B cell (primary cell): ENCODE measurements around the gene DYNC1I1. TPM values are rescaled to one million over a fixed set of nuclear protein-coding genes. Genes with fewer than 3 reads are reported as not detected.

ENCODE experiments used
- ATAC-seq: fragments of 200-7000 bp; cut with Tn5 transposase; one replicate; pipeline ENCODE4 v1.10.0; 2021; ENCODE audit warnings: low read depth, mild to moderate bottlenecking, moderate number of reproducible peaks, moderate library complexity
- CTCF ChIA-PET: fragments of 350-600 bp; sonication (Branson Sonifier 250); formaldehyde crosslinking; loops from one replicate; lab custom pipeline; 2021; ENCODE audit warnings: antibody characterized with exemption, inconsistent platforms; lab: Charles Lee
- POLR2A ChIA-PET: fragments of 350-600 bp; sonication (Branson Sonifier 250); formaldehyde crosslinking; loops from one replicate; lab custom pipeline; 2021; ENCODE audit warnings: antibody characterized with exemption; lab: Charles Lee
- DNase-seq: peaks from one replicate; pipeline ENCODE4 v3.0.0; 2013
- H2AFZ ChIP-seq: 2 replicates; pipeline ENCODE4 v1.6.1; 2012; ENCODE audit warnings: mild to moderate bottlenecking, low read depth, low read length; ENCODE audit not compliant: insufficient read depth, poor library complexity, severe bottlenecking
- H3K27ac ChIP-seq, 2 donors: 1 replicate in 1 of 2; 2 replicates in 1 of 2; pipeline ENCODE4 v1.5.1; 2012 to 2013; ENCODE audit warnings: low read length in 2 of 2, mild to moderate bottlenecking in 2 of 2, moderate library complexity in 1 of 2
- H3K27me3 ChIP-seq, 4 experiments: fragments of 200-600 bp in 1 of 4; sonication (generic) in 1 of 4; replicated peaks in 1 of 4; 1 replicate in 2 of 4; 2 replicates in 2 of 4; pipeline versions ENCODE4 v1.6.1 to v1.7.0; 2013 to 2016; ENCODE audit warnings: low read length in 3 of 4, mild to moderate bottlenecking in 2 of 4, mixed read lengths in 1 of 4, moderate library complexity in 1 of 4; ENCODE audit not compliant: insufficient read depth in 4 of 4, control insufficient read depth in 3 of 4; ENCODE audit errors: control extremely low read depth in 1 of 4
- H3K36me3 ChIP-seq, 2 experiments: replicated peaks in 1 of 2; 1 replicate in 1 of 2; 2 replicates in 1 of 2; pipeline versions ENCODE4 v1.6.1 to v1.7.1; 2013; ENCODE audit warnings: low read length in 1 of 2; ENCODE audit not compliant: insufficient read depth in 2 of 2, control insufficient read depth in 1 of 2; ENCODE audit errors: control extremely low read depth in 1 of 2, extremely low read depth in 1 of 2
- H3K4me1 ChIP-seq, 2 donors: fragments of 200-600 bp in 1 of 2; sonication (generic) in 1 of 2; 1 replicate in 1 of 2; 2 replicates in 1 of 2; pipeline versions ENCODE4 v1.5.1 to v1.6.1; 2013 to 2017; ENCODE audit warnings: low read length in 2 of 2; ENCODE audit not compliant: control insufficient read depth in 2 of 2, insufficient read depth in 2 of 2
- H3K4me2 ChIP-seq: replicated peaks from 2 replicates; pipeline ENCODE3; 2012; ENCODE audit warnings: mild to moderate bottlenecking, low read depth, low read length; ENCODE audit not compliant: poor library complexity, severe bottlenecking
- H3K4me3 ChIP-seq, 5 experiments: fragments of 200-600 bp in 1 of 5; sonication (generic) in 1 of 5; 1 replicate in 3 of 5; 2 replicates in 2 of 5; pipeline versions ENCODE4 v1.5.1 to v1.7.0; 2011 to 2016; ENCODE audit warnings: low read length in 4 of 5, mild to moderate bottlenecking in 4 of 5, low read depth in 2 of 5, control low read depth in 1 of 5, moderate library complexity in 1 of 5; ENCODE audit not compliant: insufficient read depth in 1 of 5; ENCODE audit errors: control extremely low read depth in 1 of 5, extremely low read depth in 1 of 5
- H3K79me2 ChIP-seq: fragments of 200-600 bp; sonication (generic); one replicate; pipeline ENCODE4 v1.6.0; 2016; ENCODE audit warnings: low read length; ENCODE audit not compliant: control insufficient read depth, insufficient read depth
- H3K9ac ChIP-seq: fragments of 200-600 bp; sonication (generic); 2 replicates; pipeline ENCODE4 v1.6.1; 2017; ENCODE audit warnings: mild to moderate bottlenecking, low read length, moderate library complexity
- H3K9me3 ChIP-seq, 3 donors: one replicate each; pipeline versions ENCODE4 v1.6.1 to v1.7.1; 2013; ENCODE audit warnings: low read length in 2 of 3; ENCODE audit not compliant: control insufficient read depth in 2 of 3, insufficient read depth in 1 of 3; ENCODE audit errors: control extremely low read depth in 1 of 3
- H4K20me1 ChIP-seq: 2 replicates; pipeline ENCODE4 v1.6.0; 2012; ENCODE audit warnings: mild to moderate bottlenecking, low read length; ENCODE audit not compliant: insufficient read depth, control insufficient read depth, poor library complexity, severe bottlenecking
- H3K27ac Mint-ChIP-seq: one replicate; pipeline ENCODE4 v1.8.0; 2021; ENCODE audit warnings: mixed read lengths
- H3K27me3 Mint-ChIP-seq: one replicate; pipeline ENCODE4 v1.8.0; 2021; ENCODE audit warnings: mixed read lengths
- H3K4me1 Mint-ChIP-seq: one replicate; pipeline ENCODE4 v1.8.0; 2021; ENCODE audit warnings: mixed read lengths
- H3K4me3 Mint-ChIP-seq: one replicate; pipeline ENCODE4 v1.8.0; 2021; ENCODE audit warnings: mixed read lengths
- H3K9me3 Mint-ChIP-seq: one replicate; pipeline ENCODE4 v1.8.0; 2022; ENCODE audit warnings: mixed read lengths; ENCODE audit not compliant: insufficient read depth
- EZH2 ChIP-seq: IDR thresholded peaks from 2 replicates; pipeline ENCODE4 v1.6.1; 2012; ENCODE audit warnings: borderline replicate concordance, low read depth, mild to moderate bottlenecking, moderate library complexity, low read length; ENCODE audit not compliant: insufficient read depth, poor library complexity, severe bottlenecking
- WGBS: methylation state at CpG from one replicate; pipeline ENCODE4 v1.1.5; 2013; ENCODE audit warnings: missing lambda C conversion rate; ENCODE audit not compliant: insufficient coverage; 5-methylcytosine and 5-hydroxymethylcytosine counted together
- intact Hi-C: fragments of 100-400 bp; cut with micrococcal nuclease; formaldehyde crosslinking; loops from one replicate; pipeline ENCODE4 v1.10.0; 2022
- polyA plus RNA-seq: library from polyadenylated mRNA; depleted of rRNA; stranded (reverse); fragments of >200 nt; gene quantifications from 2 replicates; pipeline ENCODE4 v1.2.3, GENCODE V29; 2012
- total RNA-seq, 2 donors: library from RNA; stranded (reverse); fragments of 120-200 nt in 1 of 2; gene quantifications; 1 replicate in 1 of 2; 2 replicates in 1 of 2; pipeline versions ENCODE4 v1.2.3 to v1.2.4, GENCODE V29; 2013 to 2022
- TF ChIP-seq, protein P1 (sequence below): fragments of 200-600 bp; IDR thresholded peaks from one replicate; pipeline ENCODE4 v1.8.0; 2022; ENCODE audit warnings: antibody characterized with exemption, mild to moderate bottlenecking

DYNC1I1 gene
- total and polyA plus RNA-seq, 2 donors (not counting 1 experiment from before 2014, with no cell fraction given), result not detected

DNA sequence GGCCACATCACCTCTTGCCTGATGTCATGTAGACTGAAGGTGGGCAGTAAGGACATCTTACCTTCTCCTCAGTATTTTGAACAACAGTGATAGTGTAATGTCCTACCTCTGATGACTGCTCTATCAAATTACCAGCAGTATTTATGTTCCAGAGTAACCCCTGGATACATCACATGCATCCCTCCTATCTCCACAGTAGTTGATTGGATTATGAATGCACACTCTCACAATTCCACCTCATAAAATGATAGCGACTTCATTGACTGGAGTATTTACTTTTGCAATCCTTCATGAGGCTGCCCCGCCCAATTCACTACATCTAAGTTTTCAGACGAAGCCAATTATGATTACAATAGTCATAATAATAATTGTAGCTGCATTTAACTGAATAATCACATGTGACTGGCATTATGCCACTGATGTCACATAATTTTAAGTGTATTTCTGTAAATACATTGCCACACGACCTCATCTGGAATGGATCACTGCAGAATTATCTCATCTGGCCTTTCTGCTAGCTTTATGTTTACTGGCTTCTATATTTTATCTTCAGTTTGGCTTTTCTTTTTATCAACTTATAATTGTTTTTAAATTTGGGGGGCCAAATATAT, 280.6 kb downstream of the DYNC1I1 start:
- H3K9me3 ChIP-seq, result no peaks in the 10 kb centered on the region
- POLR2A ChIA-PET, result no interaction called here
- H2AFZ ChIP-seq, result no peak overlapping the region
- no peak for TF ChIP-seq EZH2
- TF ChIP-seq, protein P1, sequence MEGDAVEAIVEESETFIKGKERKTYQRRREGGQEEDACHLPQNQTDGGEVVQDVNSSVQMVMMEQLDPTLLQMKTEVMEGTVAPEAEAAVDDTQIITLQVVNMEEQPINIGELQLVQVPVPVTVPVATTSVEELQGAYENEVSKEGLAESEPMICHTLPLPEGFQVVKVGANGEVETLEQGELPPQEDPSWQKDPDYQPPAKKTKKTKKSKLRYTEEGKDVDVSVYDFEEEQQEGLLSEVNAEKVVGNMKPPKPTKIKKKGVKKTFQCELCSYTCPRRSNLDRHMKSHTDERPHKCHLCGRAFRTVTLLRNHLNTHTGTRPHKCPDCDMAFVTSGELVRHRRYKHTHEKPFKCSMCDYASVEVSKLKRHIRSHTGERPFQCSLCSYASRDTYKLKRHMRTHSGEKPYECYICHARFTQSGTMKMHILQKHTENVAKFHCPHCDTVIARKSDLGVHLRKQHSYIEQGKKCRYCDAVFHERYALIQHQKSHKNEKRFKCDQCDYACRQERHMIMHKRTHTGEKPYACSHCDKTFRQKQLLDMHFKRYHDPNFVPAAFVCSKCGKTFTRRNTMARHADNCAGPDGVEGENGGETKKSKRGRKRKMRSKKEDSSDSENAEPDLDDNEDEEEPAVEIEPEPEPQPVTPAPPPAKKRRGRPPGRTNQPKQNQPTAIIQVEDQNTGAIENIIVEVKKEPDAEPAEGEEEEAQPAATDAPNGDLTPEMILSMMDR, result no peak
- no peak overlapping the region for H3K9ac ChIP-seq
- no peak overlapping the region for H3K4me2 ChIP-seq
- H4K20me1 ChIP-seq, result no peaks in the 10 kb centered on the region
- H3K27ac ChIP-seq, result no peak overlapping the region
- WGBS, result 100% methylated on average over 1 of the region's 4 CpGs
- no peaks in the 10 kb centered on the region for H3K79me2 ChIP-seq
- H3K27me3 ChIP-seq, result no peaks in the 10 kb centered on the region
- H3K36me3 ChIP-seq, result no peaks in the 10 kb centered on the region
- Mint-ChIP-seq H3K27me3 (peaks cover 3% of the 10 kb centered on the region), H3K27ac (no peak overlapping the region), H3K4me3 (no peak overlapping the region), H3K4me1 (no peaks in the 10 kb centered on the region), H3K9me3 (no peaks in the 10 kb centered on the region)
- intact Hi-C loops, result no loop called here
- CTCF ChIA-PET, result interaction anchor here (0.7 kb wide), 1 partner anchor 1024 kb away, joined by 3 read pairs; no protein-coding TSS in a partner anchor
- no peaks in the 10 kb centered on the region for H3K4me1 ChIP-seq
- DNase-seq, result no peak
- no peak overlapping the region for H3K4me3 ChIP-seq
- ATAC-seq, result no peak

DNA sequence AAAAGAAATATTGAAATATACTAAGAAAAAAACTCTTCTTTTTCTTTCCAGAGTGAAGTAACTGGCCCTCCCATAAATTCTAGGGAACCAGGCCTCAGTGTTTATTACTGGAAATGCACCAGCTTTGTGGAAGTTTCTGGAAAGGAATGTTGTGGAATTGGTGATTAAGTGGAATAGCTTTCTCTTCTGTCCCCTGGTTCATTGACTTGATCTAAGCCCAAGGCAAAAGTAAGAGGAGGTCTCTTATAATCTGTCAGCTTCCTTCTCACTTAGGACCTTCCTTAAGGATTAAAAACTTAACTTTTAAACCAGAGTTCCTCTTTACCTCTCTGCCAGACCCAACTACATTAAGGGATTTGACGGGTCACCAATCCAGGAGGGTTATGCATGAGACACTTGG, 283.4 kb downstream of the DYNC1I1 start:
- no peaks in the 10 kb centered on the region for H3K4me1 ChIP-seq
- peaks cover 8% of the 10 kb centered on the region for H3K27me3 Mint-ChIP-seq
- ChIA-PET POLR2A (no interaction called here), CTCF (no interaction called here)
- no peaks in the 10 kb centered on the region for H4K20me1 ChIP-seq
- no peak overlapping the region for H3K27ac Mint-ChIP-seq
- intact Hi-C loops, result no loop called here
- no peak overlapping the region for H3K4me3 ChIP-seq
- no peaks in the 10 kb centered on the region for H3K79me2 ChIP-seq
- DNase-seq, result no peak
- H3K9me3 ChIP-seq, result no peaks in the 10 kb centered on the region
- no peaks in the 10 kb centered on the region for H3K9me3 Mint-ChIP-seq
- H3K4me2 ChIP-seq, result no peak overlapping the region
- no peak overlapping the region for H3K27ac ChIP-seq
- H3K9ac ChIP-seq, result no peak overlapping the region
- H2AFZ ChIP-seq, result no peak overlapping the region
- no peak overlapping the region for H3K4me3 Mint-ChIP-seq
- no peaks in the 10 kb centered on the region for H3K4me1 Mint-ChIP-seq
- H3K36me3 ChIP-seq, result no peaks in the 10 kb centered on the region
- no CpG with 5 or more reads among the region's 1 CpG for WGBS
- TF ChIP-seq, protein P1, result no peak
- no peak for TF ChIP-seq EZH2
- no peaks in the 10 kb centered on the region for H3K27me3 ChIP-seq
- no peak for ATAC-seq
